Cardiac muscle cell (in vitro differentiated cells and primary cell): ENCODE data around the gene TRIP12. TPM values are rescaled to one million over a fixed set of nuclear protein-coding genes. Genes with fewer than 3 reads are reported as not detected.
A peak's percentile ranks its signal among the peaks of the same experiment; 100 is the strongest.

Source experiments
- DNase-seq, 2 donors: peaks; one replicate each; pipeline versions ENCODE4 v3.0.0 to v3.0.0-alpha.2; 2010 to 2017; ENCODE audit warnings: low read depth in 1 of 2, low spot score in 1 of 2
- H3K27ac ChIP-seq: fragments of 200-600 bp; sonication (generic); 2 replicates; pipeline ENCODE4 v1.5.1; 2016
- H3K27me3 ChIP-seq: fragments of 200-600 bp; sonication (generic); 2 replicates; pipeline ENCODE4 v1.6.0; 2016; ENCODE audit warnings: control low read depth
- H3K36me3 ChIP-seq: fragments of 200-600 bp; sonication (generic); 2 replicates; pipeline ENCODE4 v1.5.1; 2016; ENCODE audit warnings: control low read depth
- H3K4me1 ChIP-seq: fragments of 200-600 bp; sonication (generic); 2 replicates; pipeline ENCODE4 v1.8.1; 2017; ENCODE audit warnings: low read depth, mild to moderate bottlenecking, mixed run types
- H3K4me3 ChIP-seq: fragments of 200-600 bp; sonication (generic); 2 replicates; pipeline ENCODE4 v1.5.1; 2016; ENCODE audit warnings: mild to moderate bottlenecking
- H3K9me3 ChIP-seq: fragments of 200-600 bp; sonication (generic); 2 replicates; pipeline ENCODE4 v1.5.1; 2017; ENCODE audit warnings: low read depth, mild to moderate bottlenecking, control low read depth
- CTCF ChIP-seq: IDR thresholded peaks from 2 replicates; pipeline ENCODE4 v1.5.1; 2012; ENCODE audit warnings: low read depth, mild to moderate bottlenecking, low read length
- polyA plus RNA-seq: library from polyadenylated mRNA; unstranded; fragments of >200 nt; fragmentation: Nextera tagmentation; extraction: Ambion mirVana; gene quantifications from 2 replicates; pipeline ENCODE4 v1.2.1, GENCODE V29; 2016
- total RNA-seq: library from RNA; depleted of rRNA; stranded (reverse); fragments of >200 nt; gene quantifications from 2 replicates; pipeline ENCODE4 v1.2.3, GENCODE V29; 2016

Gene TRIP12
- total and polyA plus RNA-seq, 2 experiments from 2014 or later, result 57.5 to 190 TPM

GRCh38 chr2:229920011-229920641 lies 1.7 kb downstream of the TRIP12 start:
- no peak for TF ChIP-seq CTCF
- H3K9me3 ChIP-seq, result no peaks in the 10 kb centered on the region

GRCh38 chr2:229917793-229918192 lies 4.0 kb downstream of the TRIP12 start:
- Histone ChIP-seq H3K4me1 (peaks cover 7% of the 10 kb centered on the region), H3K27me3 (no peaks in the 10 kb centered on the region), H3K4me3 (no peak overlapping the region), H3K27ac (no peak overlapping the region), H3K9me3 (no peaks in the 10 kb centered on the region), H3K36me3 (no peaks in the 10 kb centered on the region)
- no peak for TF ChIP-seq CTCF
- DNase-seq, result no peak

More at GRCh38 chr2:229920011-229920641, 1.7 kb downstream of the TRIP12 start:
- H3K4me3 ChIP-seq, result peak overlapping the region; percentile 83
- H3K27ac ChIP-seq, result peak overlapping the region; percentile 99
- H3K36me3 ChIP-seq, result no peaks in the 10 kb centered on the region
- peaks cover 11% of the 10 kb centered on the region for H3K4me1 ChIP-seq
- no peaks in the 10 kb centered on the region for H3K27me3 ChIP-seq
- no peak for DNase-seq

- H3K27ac ChIP-seq, result no peak overlapping the region
- H3K4me3 ChIP-seq, result no peak overlapping the region
- H3K27me3 ChIP-seq, result no peaks in the 10 kb centered on the region
- no peak for TF ChIP-seq CTCF
- no peaks in the 10 kb centered on the region for H3K36me3 ChIP-seq
- H3K9me3 ChIP-seq, result no peaks in the 10 kb centered on the region
- H3K4me1 ChIP-seq, result peaks cover 31% of the 10 kb centered on the region
- DNase-seq, result no peak
These were observed 7.6 kb downstream of the TRIP12 start for GRCh38 chr2:229914171-229914570.

GRCh38 chr2:229910832-229911412 lies 10.9 kb downstream of the TRIP12 start:
- Histone ChIP-seq H3K27ac (peak overlapping the region; percentile 61), H3K4me1 (peaks cover 31% of the 10 kb centered on the region), H3K27me3 (no peaks in the 10 kb centered on the region), H3K4me3 (no peak overlapping the region), H3K36me3 (no peaks in the 10 kb centered on the region), H3K9me3 (no peaks in the 10 kb centered on the region)
- peak in 1 of 2 donors; percentile 59 for DNase-seq
- peak; percentile 38 for TF ChIP-seq CTCF

GRCh38 chr2:229910147-229910831 lies 11.5 kb downstream of the TRIP12 start:
- no peaks in the 10 kb centered on the region for H3K36me3 ChIP-seq
- H3K27ac ChIP-seq, result peak overlapping the region; percentile 61
- DNase-seq, result peak in 1 of 2 donors; percentile 9
- no peaks in the 10 kb centered on the region for H3K27me3 ChIP-seq
- H3K9me3 ChIP-seq, result no peaks in the 10 kb centered on the region
- no peak overlapping the region for H3K4me3 ChIP-seq
- peaks cover 31% of the 10 kb centered on the region for H3K4me1 ChIP-seq
- TF ChIP-seq CTCF, result no peak
